ENCODE measurements around the gene RGS5. TPM values are rescaled to one million over a fixed set of nuclear protein-coding genes. Genes with fewer than 3 reads are reported as not detected.

Gene RGS5
- total RNA-seq, 1 experiment from 2014 or later: 4.1 TPM

- no peak for DNase-seq (ENCODE audit: low spot score)
- in situ Hi-C loops (cut with HindIII; ENCODE audit: low sequenced_read_pairs): no loop called here
Observed at GRCh38 chr1:163188947-163189346, 13.8 kb downstream of the RGS5 start.

- in situ Hi-C loops (cut with HindIII; ENCODE audit: low sequenced_read_pairs): no loop called here
- no peak for DNase-seq (ENCODE audit: low spot score)
Observed at GRCh38 chr1:163187849-163188248, 14.9 kb downstream of the RGS5 start.

GRCh38 chr1:163186862-163187261 lies 15.9 kb downstream of the RGS5 start:
- no peak for DNase-seq (ENCODE audit: low spot score)
- in situ Hi-C loops (cut with HindIII; ENCODE audit: low sequenced_read_pairs): no loop called here

- in situ Hi-C loops (cut with HindIII; ENCODE audit: low sequenced_read_pairs): no loop called here
- DNase-seq (ENCODE audit: low spot score): no peak
Observed at GRCh38 chr1:163182330-163182949, 20.3 kb downstream of the RGS5 start.

- no peak for DNase-seq (ENCODE audit: low spot score)
Observed at GRCh38 chr1:163178628-163179027, 24.1 kb downstream of the RGS5 start.

GRCh38 chr1:163176797-163177196 lies 25.9 kb downstream of the RGS5 start:
- DNase-seq (ENCODE audit: low spot score): no peak
- in situ Hi-C loops (cut with HindIII; ENCODE audit: low sequenced_read_pairs): no loop called here

More at GRCh38 chr1:163178628-163179027, 24.1 kb downstream of the RGS5 start:
- in situ Hi-C loops (cut with HindIII; ENCODE audit: low sequenced_read_pairs): no loop called here

- peak; percentile 7 for DNase-seq (ENCODE audit: low spot score)
- in situ Hi-C loops (cut with HindIII; ENCODE audit: low sequenced_read_pairs): no loop called here
Observed at GRCh38 chr1:163174524-163175437, 27.9 kb downstream of the RGS5 start.

GRCh38 chr1:163173121-163173520 lies 29.6 kb downstream of the RGS5 start:
- in situ Hi-C loops (cut with HindIII; ENCODE audit: low sequenced_read_pairs): no loop called here
- no peak for DNase-seq (ENCODE audit: low spot score)

- in situ Hi-C loops (cut with HindIII; ENCODE audit: low sequenced_read_pairs): no loop called here
- DNase-seq (ENCODE audit: low spot score): no peak
Observed at GRCh38 chr1:163172596-163172995, 30.1 kb downstream of the RGS5 start.

- DNase-seq (ENCODE audit: low spot score): no peak
- in situ Hi-C loops (cut with HindIII; ENCODE audit: low sequenced_read_pairs): no loop called here
Observed at GRCh38 chr1:163171826-163172225, 30.9 kb downstream of the RGS5 start.

GRCh38 chr1:163170975-163171676 lies 31.6 kb downstream of the RGS5 start:
- no peak for DNase-seq (ENCODE audit: low spot score)
- in situ Hi-C loops (cut with HindIII; ENCODE audit: low sequenced_read_pairs): no loop called here

GRCh38 chr1:163170331-163170730 lies 32.4 kb downstream of the RGS5 start:
- DNase-seq (ENCODE audit: low spot score): no peak
- in situ Hi-C loops (cut with HindIII; ENCODE audit: low sequenced_read_pairs): no loop called here

- DNase-seq (ENCODE audit: low spot score): no peak
- in situ Hi-C loops (cut with HindIII; ENCODE audit: low sequenced_read_pairs): no loop called here
Observed at GRCh38 chr1:163169553-163169952, 33.2 kb downstream of the RGS5 start.

- no peak for DNase-seq (ENCODE audit: low spot score)
- in situ Hi-C loops (cut with HindIII; ENCODE audit: low sequenced_read_pairs): no loop called here
Observed at GRCh38 chr1:163168053-163168452, 34.7 kb downstream of the RGS5 start.

GRCh38 chr1:163166886-163167555 lies 35.7 kb downstream of the RGS5 start:
- DNase-seq (ENCODE audit: low spot score): no peak
- in situ Hi-C loops (cut with HindIII; ENCODE audit: low sequenced_read_pairs): no loop called here

GRCh38 chr1:163165119-163165518 lies 37.6 kb downstream of the RGS5 start:
- no peak for DNase-seq (ENCODE audit: low spot score)
- in situ Hi-C loops (cut with HindIII; ENCODE audit: low sequenced_read_pairs): no loop called here

- in situ Hi-C loops (cut with HindIII; ENCODE audit: low sequenced_read_pairs): no loop called here
Observed at GRCh38 chr1:163163881-163164582, 38.7 kb downstream of the RGS5 start.

GRCh38 chr1:163163163-163163562 lies 39.6 kb downstream of the RGS5 start:
- DNase-seq (ENCODE audit: low spot score): no peak
- in situ Hi-C loops (cut with HindIII; ENCODE audit: low sequenced_read_pairs): no loop called here

More at GRCh38 chr1:163163881-163164582, 38.7 kb downstream of the RGS5 start:
- no peak for DNase-seq (ENCODE audit: low spot score)

- in situ Hi-C loops (cut with HindIII; ENCODE audit: low sequenced_read_pairs): no loop called here
- no peak for DNase-seq (ENCODE audit: low spot score)
Observed at GRCh38 chr1:163162381-163162914, 40.3 kb downstream of the RGS5 start.
